GM23338 (cell line): Measurements from ENCODE around the gene ALOX12. TPM values are rescaled to one million over a fixed set of nuclear protein-coding genes. Genes with fewer than 3 reads are reported as not detected.

Experiments
- EZH2 ChIP-seq: fragments of 200-600 bp; sonication (generic); IDR thresholded peaks from one replicate; pipeline ENCODE4 v1.8.0; 2017; ENCODE audit warnings: antibody characterized with exemption, mild to moderate bottlenecking, low read depth; ENCODE audit not compliant: unreplicated experiment
- POLR2AphosphoS5 ChIP-seq: IDR thresholded peaks from 2 replicates; pipeline ENCODE4 v1.6.1; 2016; ENCODE audit warnings: antibody characterized with exemption, low read depth
- REST ChIP-seq: IDR thresholded peaks from one replicate; pipeline ENCODE4 v1.6.1; 2018; ENCODE audit warnings: antibody characterized with exemption; ENCODE audit not compliant: unreplicated experiment
- ZNF331 ChIP-seq: fragments of 250-450 bp; sonication (Bioruptor Pico); IDR thresholded peaks from 2 replicates; pipeline ENCODE4 v1.5.0; 2020; ENCODE audit warnings: low read depth, mild to moderate bottlenecking, moderate library complexity
- ZNF462 ChIP-seq: fragments of 250-450 bp; sonication (Bioruptor Pico); IDR thresholded peaks from 2 replicates; pipeline ENCODE4 v1.5.0; 2020; ENCODE audit warnings: mild to moderate bottlenecking, moderate library complexity
- polyA plus RNA-seq: library from polyadenylated mRNA; unstranded; fragments of >200 nt; fragmentation: Nextera tagmentation; extraction: Ambion mirVana; gene quantifications from 2 replicates; pipeline ENCODE4 v1.2.1, GENCODE V29; 2016
- total RNA-seq: library from RNA; depleted of rRNA; stranded (reverse); fragments of >200 nt; shearing (Covaris generic); gene quantifications from 2 replicates; pipeline ENCODE4 v1.2.3, GENCODE V29; 2014
- TF ChIP-seq, protein P1 (sequence below): IDR thresholded peaks from 2 replicates; pipeline ENCODE4 v1.6.1; 2016; ENCODE audit warnings: antibody characterized with exemption
- TF ChIP-seq, protein P2 (sequence below), 2 experiments: fragments of 200-600 bp in 1 of 2; sonication (generic) in 1 of 2; conservative IDR thresholded peaks; 2 replicates each; pipeline versions ENCODE4 v1.5.1 to v1.6.1; 2016 to 2017; ENCODE audit warnings: antibody characterized with exemption in 2 of 2, low read depth in 2 of 2, mild to moderate bottlenecking in 2 of 2, moderate library complexity in 1 of 2

Gene ALOX12
- total and polyA plus RNA-seq, 2 experiments from 2014 or later: 1.2 to 1.8 TPM

DNA sequence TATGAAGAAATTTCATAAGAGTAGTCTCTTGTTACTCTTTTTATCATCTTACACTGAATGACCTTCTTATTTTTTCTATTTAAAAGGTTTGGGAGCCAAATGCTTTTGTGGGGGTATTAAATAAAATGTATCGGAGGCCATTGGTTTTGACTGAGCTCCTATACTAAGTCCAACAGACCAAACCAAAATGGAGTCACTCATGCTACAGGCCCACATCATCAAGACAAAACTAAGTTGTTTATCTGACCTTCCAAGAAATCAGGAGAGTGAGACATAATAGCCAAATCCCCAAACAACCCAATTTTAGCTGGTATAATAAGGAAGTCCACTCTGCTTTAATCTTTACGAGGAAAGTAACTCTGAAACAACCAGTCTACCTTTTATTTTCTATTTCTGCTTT is 48.1 kb upstream of the ALOX12 start (continued):
- TF ChIP-seq ZNF462 (CRISPR knock-in tag) (no peak), ZNF331 (CRISPR knock-in tag) (no peak), EZH2 (no peak), POLR2AphosphoS5 (no peak), REST (no peak)
- TF ChIP-seq, protein P1, sequence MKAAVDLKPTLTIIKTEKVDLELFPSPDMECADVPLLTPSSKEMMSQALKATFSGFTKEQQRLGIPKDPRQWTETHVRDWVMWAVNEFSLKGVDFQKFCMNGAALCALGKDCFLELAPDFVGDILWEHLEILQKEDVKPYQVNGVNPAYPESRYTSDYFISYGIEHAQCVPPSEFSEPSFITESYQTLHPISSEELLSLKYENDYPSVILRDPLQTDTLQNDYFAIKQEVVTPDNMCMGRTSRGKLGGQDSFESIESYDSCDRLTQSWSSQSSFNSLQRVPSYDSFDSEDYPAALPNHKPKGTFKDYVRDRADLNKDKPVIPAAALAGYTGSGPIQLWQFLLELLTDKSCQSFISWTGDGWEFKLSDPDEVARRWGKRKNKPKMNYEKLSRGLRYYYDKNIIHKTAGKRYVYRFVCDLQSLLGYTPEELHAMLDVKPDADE: no peak
- TF ChIP-seq, protein P2, sequence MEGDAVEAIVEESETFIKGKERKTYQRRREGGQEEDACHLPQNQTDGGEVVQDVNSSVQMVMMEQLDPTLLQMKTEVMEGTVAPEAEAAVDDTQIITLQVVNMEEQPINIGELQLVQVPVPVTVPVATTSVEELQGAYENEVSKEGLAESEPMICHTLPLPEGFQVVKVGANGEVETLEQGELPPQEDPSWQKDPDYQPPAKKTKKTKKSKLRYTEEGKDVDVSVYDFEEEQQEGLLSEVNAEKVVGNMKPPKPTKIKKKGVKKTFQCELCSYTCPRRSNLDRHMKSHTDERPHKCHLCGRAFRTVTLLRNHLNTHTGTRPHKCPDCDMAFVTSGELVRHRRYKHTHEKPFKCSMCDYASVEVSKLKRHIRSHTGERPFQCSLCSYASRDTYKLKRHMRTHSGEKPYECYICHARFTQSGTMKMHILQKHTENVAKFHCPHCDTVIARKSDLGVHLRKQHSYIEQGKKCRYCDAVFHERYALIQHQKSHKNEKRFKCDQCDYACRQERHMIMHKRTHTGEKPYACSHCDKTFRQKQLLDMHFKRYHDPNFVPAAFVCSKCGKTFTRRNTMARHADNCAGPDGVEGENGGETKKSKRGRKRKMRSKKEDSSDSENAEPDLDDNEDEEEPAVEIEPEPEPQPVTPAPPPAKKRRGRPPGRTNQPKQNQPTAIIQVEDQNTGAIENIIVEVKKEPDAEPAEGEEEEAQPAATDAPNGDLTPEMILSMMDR (conservative IDR thresholded peaks at IDR 0.05; ENCODE audit: low read depth in 2 of 2): no peak
